ENCODE measurements around the gene STK32B. TPM values are rescaled to one million over a fixed set of nuclear protein-coding genes. Genes with fewer than 3 reads are reported as not detected.

The STK32B gene
- total and polyA plus RNA-seq, 2 donors (not counting 1 experiment from before 2014, with no cell fraction given) = 0.22 to 0.30 TPM

DNA sequence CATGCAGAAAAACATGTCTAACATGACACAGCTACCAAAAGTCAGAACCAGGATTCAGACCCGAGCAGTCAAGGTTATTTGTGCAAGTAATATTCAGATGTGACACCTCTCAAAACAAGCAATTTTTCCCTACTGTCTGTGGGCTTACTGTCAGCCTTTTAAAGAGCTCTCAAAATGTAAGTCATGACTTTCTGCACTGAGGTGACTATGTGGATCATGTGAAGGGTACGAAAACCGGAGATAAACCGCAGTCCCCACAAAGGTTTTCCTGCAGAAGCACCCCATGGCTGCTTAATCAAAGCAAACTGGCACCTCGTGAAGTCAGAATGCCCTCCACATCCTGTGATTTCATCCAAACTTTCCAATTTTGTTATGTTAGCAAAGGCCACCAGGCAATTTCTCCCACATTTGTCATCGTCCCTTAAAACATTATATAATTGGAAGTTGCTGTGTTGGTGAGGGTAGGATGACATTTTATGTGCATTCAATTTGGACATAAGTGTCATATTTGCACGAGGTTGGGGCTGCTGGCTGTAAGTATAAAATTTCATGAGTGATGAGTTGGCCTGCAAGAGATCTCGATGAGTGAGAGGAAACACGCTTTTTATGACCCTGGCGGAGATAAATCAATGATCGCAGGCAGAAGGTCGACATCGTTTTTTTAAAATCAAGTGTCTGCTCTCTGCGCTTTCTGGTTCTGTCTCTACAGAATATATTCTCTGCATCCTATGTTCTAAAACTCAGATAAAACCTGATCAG lies 161.2 kb downstream of the STK32B start:
- intact Hi-C loops (cut with micrococcal nuclease) = no loop called here
- no peaks in the 10 kb centered on the region for H3K9me3 ChIP-seq (ENCODE audit: control extremely low read depth in 1 of 3, control insufficient read depth in 2 of 3, insufficient read depth in 1 of 3, low read length in 2 of 3)
- ATAC-seq (ENCODE audit: low read depth) = no peak
- no peak overlapping the region for H3K9ac ChIP-seq (ENCODE audit: low read length)
- CTCF ChIA-PET = no interaction called here
- no peak overlapping the region for H3K4me3 ChIP-seq (ENCODE audit: control extremely low read depth in 1 of 5, extremely low read depth in 1 of 5, insufficient read depth in 1 of 5, low read depth in 2 of 5, low read length in 4 of 5)
- H4K20me1 ChIP-seq (ENCODE audit: control insufficient read depth, insufficient read depth, low read length, poor library complexity, severe bottlenecking) = no peaks in the 10 kb centered on the region
- POLR2A ChIA-PET = no interaction called here
- H3K36me3 ChIP-seq (replicated peaks in 1 of 2; ENCODE audit: control extremely low read depth in 1 of 2, control insufficient read depth in 1 of 2, extremely low read depth in 1 of 2, insufficient read depth in 2 of 2, low read length in 1 of 2) = no peaks in the 10 kb centered on the region
- Mint-ChIP-seq H3K9me3 (ENCODE audit: insufficient read depth) (no peaks in the 10 kb centered on the region), H3K4me3 (no peak overlapping the region), H3K27ac (no peak overlapping the region), H3K4me1 (no peaks in the 10 kb centered on the region), H3K27me3 (no peaks in the 10 kb centered on the region)
- H2AFZ ChIP-seq (ENCODE audit: insufficient read depth, low read depth, low read length, poor library complexity, severe bottlenecking) = no peak overlapping the region
- TF ChIP-seq EZH2 (IDR thresholded peaks at IDR 0.05; ENCODE audit: borderline replicate concordance, insufficient read depth, low read depth, low read length, poor library complexity, severe bottlenecking) = no peak
- TF ChIP-seq CTCF (IDR thresholded peaks at IDR 0.05) = no peak
- DNase-seq = no peak
- WGBS (ENCODE audit: insufficient coverage) = 80% methylated on average over 8 of the region's 14 CpGs
- H3K27me3 ChIP-seq (replicated peaks in 1 of 4; ENCODE audit: control extremely low read depth in 1 of 4, control insufficient read depth in 3 of 4, insufficient read depth in 4 of 4, low read length in 3 of 4) = no peaks in the 10 kb centered on the region
- no peaks in the 10 kb centered on the region for H3K79me2 ChIP-seq (ENCODE audit: control insufficient read depth, insufficient read depth, low read length)
- H3K4me2 ChIP-seq (replicated peaks; ENCODE audit: low read depth, low read length, poor library complexity, severe bottlenecking) = no peak overlapping the region
- no peaks in the 10 kb centered on the region for H3K4me1 ChIP-seq (ENCODE audit: control insufficient read depth in 2 of 2, insufficient read depth in 2 of 2, low read length in 2 of 2)
- H3K27ac ChIP-seq (ENCODE audit: low read length in 2 of 2) = no peak overlapping the region

DNA sequence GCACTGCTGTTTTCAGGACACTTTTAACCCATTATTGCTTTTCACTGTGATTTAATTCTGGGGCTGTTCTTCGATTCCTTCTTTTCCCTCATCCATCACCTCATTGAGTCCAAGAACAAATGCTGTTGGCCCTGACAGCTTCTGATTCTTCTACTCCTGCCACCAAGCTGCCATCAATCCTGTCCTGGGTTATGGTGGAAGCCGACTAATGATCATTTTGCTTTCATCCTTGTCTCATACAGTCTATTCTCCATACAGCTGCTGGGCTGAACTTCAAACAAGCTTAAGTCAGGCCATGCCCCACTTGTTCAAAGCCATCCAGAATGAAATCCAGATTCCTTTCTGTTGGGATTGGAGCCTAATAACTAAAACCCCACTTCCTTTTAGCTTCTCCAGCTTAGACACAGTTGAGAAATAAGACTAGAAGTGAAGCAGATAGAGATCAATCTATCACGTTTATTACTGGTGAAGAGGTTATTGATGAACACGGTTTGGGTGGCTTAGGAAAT lies 161.9 kb downstream of the STK32B start:
- Mint-ChIP-seq H3K27ac (no peak overlapping the region), H3K4me3 (no peak overlapping the region), H3K27me3 (no peaks in the 10 kb centered on the region), H3K9me3 (ENCODE audit: insufficient read depth) (no peaks in the 10 kb centered on the region), H3K4me1 (no peaks in the 10 kb centered on the region)
- CTCF ChIA-PET = no interaction called here
- no peak overlapping the region for H3K27ac ChIP-seq (ENCODE audit: low read length in 2 of 2)
- H3K79me2 ChIP-seq (ENCODE audit: control insufficient read depth, insufficient read depth, low read length) = no peaks in the 10 kb centered on the region
- H3K36me3 ChIP-seq (replicated peaks in 1 of 2; ENCODE audit: control extremely low read depth in 1 of 2, control insufficient read depth in 1 of 2, extremely low read depth in 1 of 2, insufficient read depth in 2 of 2, low read length in 1 of 2) = no peaks in the 10 kb centered on the region
- no peaks in the 10 kb centered on the region for H3K27me3 ChIP-seq (replicated peaks in 1 of 4; ENCODE audit: control extremely low read depth in 1 of 4, control insufficient read depth in 3 of 4, insufficient read depth in 4 of 4, low read length in 3 of 4)
- no peaks in the 10 kb centered on the region for H3K9me3 ChIP-seq (ENCODE audit: control extremely low read depth in 1 of 3, control insufficient read depth in 2 of 3, insufficient read depth in 1 of 3, low read length in 2 of 3)
- no peak overlapping the region for H2AFZ ChIP-seq (ENCODE audit: insufficient read depth, low read depth, low read length, poor library complexity, severe bottlenecking)
- no peak for DNase-seq
- no peaks in the 10 kb centered on the region for H4K20me1 ChIP-seq (ENCODE audit: control insufficient read depth, insufficient read depth, low read length, poor library complexity, severe bottlenecking)
- 100% methylated on average over 2 of the region's 4 CpGs for WGBS (ENCODE audit: insufficient coverage)
- ATAC-seq (ENCODE audit: low read depth) = no peak
- POLR2A ChIA-PET = no interaction called here
- intact Hi-C loops (cut with micrococcal nuclease) = no loop called here
- H3K9ac ChIP-seq (ENCODE audit: low read length) = no peak overlapping the region
- TF ChIP-seq EZH2 (IDR thresholded peaks at IDR 0.05; ENCODE audit: borderline replicate concordance, insufficient read depth, low read depth, low read length, poor library complexity, severe bottlenecking) (no peak), CTCF (IDR thresholded peaks at IDR 0.05) (no peak)
- no peak overlapping the region for H3K4me2 ChIP-seq (replicated peaks; ENCODE audit: low read depth, low read length, poor library complexity, severe bottlenecking)
- H3K4me3 ChIP-seq (ENCODE audit: control extremely low read depth in 1 of 5, extremely low read depth in 1 of 5, insufficient read depth in 1 of 5, low read depth in 2 of 5, low read length in 4 of 5) = no peak overlapping the region
- no peaks in the 10 kb centered on the region for H3K4me1 ChIP-seq (ENCODE audit: control insufficient read depth in 2 of 2, insufficient read depth in 2 of 2, low read length in 2 of 2)
